Panc1 (cell line): Measurements from ENCODE around the gene AGBL1. TPM values are rescaled to one million over a fixed set of nuclear protein-coding genes. Genes with fewer than 3 reads are reported as not detected.

Experiments
- ATAC-seq: fragments of 200-7000 bp; cut with Tn5 transposase; 2 replicates; pipeline ENCODE4 v1.9.1; 2020; ENCODE audit warnings: mild to moderate bottlenecking, moderate library complexity
- BruUV-seq: library from RNA; stranded (reverse); fragments of 400-500 nt; replicated peaks from 2 replicates; lab custom pipeline; 2021; lab: Mats Ljungman, UMichigan
- CTCF ChIA-PET: fragments of 300-600 bp; sonication (Branson Sonifier 250); formaldehyde crosslinking; loops from one replicate; lab custom pipeline; 2022; ENCODE audit warnings: antibody characterized with exemption; lab: Charles Lee
- POLR2A ChIA-PET: fragments of 300-600 bp; sonication (Branson Sonifier 250); formaldehyde crosslinking; loops from one replicate; lab custom pipeline; 2022; ENCODE audit warnings: antibody characterized with exemption; lab: Charles Lee
- DNase-seq: peaks from one replicate; pipeline ENCODE4 v3.0.0-alpha.2; 2010; ENCODE audit warnings: low read depth, low spot score
- H3K27ac ChIP-seq: 2 replicates; pipeline ENCODE4 v1.5.1; 2011; ENCODE audit warnings: mild to moderate bottlenecking, low read length, inconsistent platforms
- H3K27me3 ChIP-seq: fragments of 200-500 bp; sonication (Bioruptor generic); 2 replicates; pipeline ENCODE4 v1.6.0; 2014; ENCODE audit warnings: low read length, inconsistent platforms; ENCODE audit not compliant: control insufficient read depth, insufficient read depth
- H3K36me3 ChIP-seq: fragments of 200-500 bp; sonication (Bioruptor generic); 2 replicates; pipeline ENCODE4 v1.5.1; 2014; ENCODE audit warnings: inconsistent platforms, mild to moderate bottlenecking, low read length, moderate library complexity; ENCODE audit not compliant: control insufficient read depth, insufficient read depth
- H3K4me1 ChIP-seq: 2 replicates; pipeline ENCODE4 v1.5.1; 2011; ENCODE audit warnings: inconsistent platforms, mild to moderate bottlenecking, low read length, moderate library complexity; ENCODE audit not compliant: control insufficient read depth, insufficient read depth
- H3K4me3 ChIP-seq, 2 experiments: 2 replicates each; pipeline ENCODE4 v1.5.1; 2011 to 2012; ENCODE audit warnings: low read depth in 2 of 2, low read length in 2 of 2, mild to moderate bottlenecking in 2 of 2, inconsistent platforms in 1 of 2, moderate library complexity in 1 of 2
- H3K9me3 ChIP-seq: fragments of 200-500 bp; sonication (Bioruptor generic); 2 replicates; pipeline ENCODE4 v1.5.1; 2014; ENCODE audit warnings: low read depth, mild to moderate bottlenecking, inconsistent platforms, low read length, moderate library complexity; ENCODE audit not compliant: control insufficient read depth, insufficient read depth
- POLR2AphosphoS5 ChIP-seq: IDR thresholded peaks from 2 replicates; pipeline ENCODE4 v1.6.1; 2012; ENCODE audit warnings: mild to moderate bottlenecking, low read depth, low read length, moderate library complexity
- SIN3A ChIP-seq: IDR thresholded peaks from 2 replicates; pipeline ENCODE4 v1.6.1; 2012; ENCODE audit warnings: low read depth, mild to moderate bottlenecking, low read length, moderate library complexity, borderline replicate concordance; ENCODE audit not compliant: insufficient read depth
- TCF7L2 ChIP-seq: IDR thresholded peaks from 2 replicates; pipeline ENCODE4 v1.6.1; 2011; ENCODE audit warnings: mild to moderate bottlenecking, low read depth, low read length, inconsistent platforms
- in situ Hi-C: cut with HindIII; loops from 2 replicates; pipeline ENCODE4 v1.10.0; 2016; ENCODE audit warnings: low sequenced_read_pairs, low pct_unique_long_range_greater_than_20kb
- intact Hi-C: fragments of 100-400 bp; cut with micrococcal nuclease; formaldehyde crosslinking; loops from one replicate; pipeline ENCODE4 v1.10.0; 2022; ENCODE audit not compliant: unreplicated experiment
- total RNA-seq: library from RNA; stranded (reverse); gene quantifications from one replicate; pipeline ENCODE4 v1.2.1, GENCODE V29; 2021; ENCODE audit not compliant: unreplicated experiment
- TF ChIP-seq, protein P1 (sequence below), 2 experiments: IDR thresholded peaks; 2 replicates each; pipeline ENCODE4 v1.6.1; 2011 to 2012; ENCODE audit warnings: low read depth in 2 of 2, control low read depth in 1 of 2, low read length in 1 of 2, mild to moderate bottlenecking in 1 of 2, moderate library complexity in 1 of 2; ENCODE audit not compliant: insufficient read depth in 1 of 2
- TF ChIP-seq, protein P2 (sequence below): fragments of 450-650 bp; IDR thresholded peaks from 2 replicates; pipeline ENCODE4 v1.5.1; 2017; ENCODE audit warnings: mild to moderate bottlenecking

Gene AGBL1
- total RNA-seq, 1 experiment from 2014 or later, result not detected

DNA sequence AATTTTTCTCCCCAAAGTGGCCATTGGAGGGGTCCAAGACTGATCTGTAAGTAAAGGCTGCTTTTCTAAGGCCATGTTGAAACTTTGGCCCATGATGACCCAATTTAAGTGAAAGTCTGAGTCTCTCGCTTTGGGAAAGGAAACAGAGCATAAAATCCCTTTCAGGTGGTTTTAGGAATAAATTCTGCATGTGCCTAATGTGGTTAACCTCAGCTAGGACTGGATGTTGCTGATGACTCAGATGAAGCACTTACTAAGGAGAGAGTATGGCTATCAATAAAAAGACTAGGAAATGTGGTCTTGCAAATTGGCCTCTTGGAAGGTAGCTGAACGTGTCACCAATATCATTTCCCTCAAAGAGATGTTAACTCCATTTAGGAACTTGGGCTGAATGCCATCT, 458.5 kb downstream of the AGBL1 start:
- ChIA-PET POLR2A (no interaction called here), CTCF (no interaction called here)
- H3K9me3 ChIP-seq, result no peaks in the 10 kb centered on the region
- no peaks in the 10 kb centered on the region for H3K4me1 ChIP-seq
- no peak for DNase-seq
- in situ Hi-C loops, result no loop called here
- H3K27ac ChIP-seq, result no peak overlapping the region
- no peaks in the 10 kb centered on the region for H3K36me3 ChIP-seq
- BruUV-seq, result no TSS peak
- no peak for ATAC-seq
- intact Hi-C loops, result no loop called here
- no peak overlapping the region for H3K4me3 ChIP-seq
- no peaks in the 10 kb centered on the region for H3K27me3 ChIP-seq
- TF ChIP-seq TCF7L2 (no peak), POLR2AphosphoS5 (no peak), SIN3A (no peak)
- TF ChIP-seq, protein P1, sequence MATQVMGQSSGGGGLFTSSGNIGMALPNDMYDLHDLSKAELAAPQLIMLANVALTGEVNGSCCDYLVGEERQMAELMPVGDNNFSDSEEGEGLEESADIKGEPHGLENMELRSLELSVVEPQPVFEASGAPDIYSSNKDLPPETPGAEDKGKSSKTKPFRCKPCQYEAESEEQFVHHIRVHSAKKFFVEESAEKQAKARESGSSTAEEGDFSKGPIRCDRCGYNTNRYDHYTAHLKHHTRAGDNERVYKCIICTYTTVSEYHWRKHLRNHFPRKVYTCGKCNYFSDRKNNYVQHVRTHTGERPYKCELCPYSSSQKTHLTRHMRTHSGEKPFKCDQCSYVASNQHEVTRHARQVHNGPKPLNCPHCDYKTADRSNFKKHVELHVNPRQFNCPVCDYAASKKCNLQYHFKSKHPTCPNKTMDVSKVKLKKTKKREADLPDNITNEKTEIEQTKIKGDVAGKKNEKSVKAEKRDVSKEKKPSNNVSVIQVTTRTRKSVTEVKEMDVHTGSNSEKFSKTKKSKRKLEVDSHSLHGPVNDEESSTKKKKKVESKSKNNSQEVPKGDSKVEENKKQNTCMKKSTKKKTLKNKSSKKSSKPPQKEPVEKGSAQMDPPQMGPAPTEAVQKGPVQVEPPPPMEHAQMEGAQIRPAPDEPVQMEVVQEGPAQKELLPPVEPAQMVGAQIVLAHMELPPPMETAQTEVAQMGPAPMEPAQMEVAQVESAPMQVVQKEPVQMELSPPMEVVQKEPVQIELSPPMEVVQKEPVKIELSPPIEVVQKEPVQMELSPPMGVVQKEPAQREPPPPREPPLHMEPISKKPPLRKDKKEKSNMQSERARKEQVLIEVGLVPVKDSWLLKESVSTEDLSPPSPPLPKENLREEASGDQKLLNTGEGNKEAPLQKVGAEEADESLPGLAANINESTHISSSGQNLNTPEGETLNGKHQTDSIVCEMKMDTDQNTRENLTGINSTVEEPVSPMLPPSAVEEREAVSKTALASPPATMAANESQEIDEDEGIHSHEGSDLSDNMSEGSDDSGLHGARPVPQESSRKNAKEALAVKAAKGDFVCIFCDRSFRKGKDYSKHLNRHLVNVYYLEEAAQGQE (IDR thresholded peaks at IDR 0.05; ENCODE audit: insufficient read depth in 1 of 2, low read depth in 2 of 2, low read length in 1 of 2), result no peak
- TF ChIP-seq, protein P2, sequence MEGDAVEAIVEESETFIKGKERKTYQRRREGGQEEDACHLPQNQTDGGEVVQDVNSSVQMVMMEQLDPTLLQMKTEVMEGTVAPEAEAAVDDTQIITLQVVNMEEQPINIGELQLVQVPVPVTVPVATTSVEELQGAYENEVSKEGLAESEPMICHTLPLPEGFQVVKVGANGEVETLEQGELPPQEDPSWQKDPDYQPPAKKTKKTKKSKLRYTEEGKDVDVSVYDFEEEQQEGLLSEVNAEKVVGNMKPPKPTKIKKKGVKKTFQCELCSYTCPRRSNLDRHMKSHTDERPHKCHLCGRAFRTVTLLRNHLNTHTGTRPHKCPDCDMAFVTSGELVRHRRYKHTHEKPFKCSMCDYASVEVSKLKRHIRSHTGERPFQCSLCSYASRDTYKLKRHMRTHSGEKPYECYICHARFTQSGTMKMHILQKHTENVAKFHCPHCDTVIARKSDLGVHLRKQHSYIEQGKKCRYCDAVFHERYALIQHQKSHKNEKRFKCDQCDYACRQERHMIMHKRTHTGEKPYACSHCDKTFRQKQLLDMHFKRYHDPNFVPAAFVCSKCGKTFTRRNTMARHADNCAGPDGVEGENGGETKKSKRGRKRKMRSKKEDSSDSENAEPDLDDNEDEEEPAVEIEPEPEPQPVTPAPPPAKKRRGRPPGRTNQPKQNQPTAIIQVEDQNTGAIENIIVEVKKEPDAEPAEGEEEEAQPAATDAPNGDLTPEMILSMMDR, result no peak

DNA sequence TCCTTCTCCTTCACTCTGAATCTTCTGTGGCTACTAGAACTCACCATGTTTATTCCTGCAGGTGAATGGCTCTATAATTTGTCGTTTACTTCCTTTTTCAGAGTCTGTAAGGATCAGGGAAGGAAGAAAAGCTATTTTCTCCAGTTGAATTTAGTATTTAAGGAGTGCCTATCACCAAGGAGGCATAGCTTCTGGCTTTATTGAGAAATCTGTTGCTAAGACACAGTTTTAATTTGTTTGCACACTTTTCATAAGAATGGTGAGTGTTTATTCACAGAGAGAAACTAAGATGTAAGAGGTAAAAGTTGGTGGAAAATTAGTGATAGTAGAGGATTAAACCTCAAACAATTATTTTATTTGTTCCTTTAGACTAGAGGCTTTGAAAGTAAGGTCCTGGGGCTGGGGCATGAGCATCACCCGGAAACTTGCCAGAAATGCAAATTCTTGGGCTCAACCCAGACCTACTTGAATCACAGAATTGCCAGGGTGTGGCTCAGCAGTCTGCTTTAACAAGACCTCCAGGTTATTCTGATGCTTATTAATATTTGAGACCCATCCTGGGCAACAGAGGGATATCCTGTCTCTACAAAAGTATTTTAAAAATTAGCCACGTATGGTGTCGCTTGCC, 461.3 kb downstream of the AGBL1 start:
- POLR2A ChIA-PET, result no interaction called here

More for the DNA sequence above, 461.3 kb downstream of the AGBL1 start:
- H3K4me1 ChIP-seq, result no peaks in the 10 kb centered on the region
- H3K9me3 ChIP-seq, result no peaks in the 10 kb centered on the region
- H3K27ac ChIP-seq, result no peak overlapping the region
- no TSS peak for BruUV-seq
- in situ Hi-C loops, result no loop called here
- no peak overlapping the region for H3K4me3 ChIP-seq
- intact Hi-C loops, result no loop called here
- DNase-seq (no peak), ATAC-seq (no peak)
- H3K36me3 ChIP-seq, result no peaks in the 10 kb centered on the region
- H3K27me3 ChIP-seq, result no peaks in the 10 kb centered on the region
- TF ChIP-seq, protein P1 (IDR thresholded peaks at IDR 0.05; ENCODE audit: insufficient read depth in 1 of 2, low read depth in 2 of 2, low read length in 1 of 2), result no peak
- TF ChIP-seq, protein P2, result no peak
- TF ChIP-seq TCF7L2, result no peak
- TF ChIP-seq SIN3A, result no peak
- TF ChIP-seq POLR2AphosphoS5, result no peak
- CTCF ChIA-PET, result no interaction called here
